ENCODE data around the gene LYRM9. TPM values are rescaled to one million over a fixed set of nuclear protein-coding genes. Genes with fewer than 3 reads are reported as not detected.

LYRM9 gene
- total and polyA plus RNA-seq, 2 of the 8 experiments (the other 6 are each of a cell fraction or from before 2014, with no cell fraction given), result 4.3 to 5.2 TPM

- H3K4ac ChIP-seq (replicated peaks; ENCODE audit: insufficient read length, low read depth, low read length), result no peak overlapping the region
- no peak overlapping the region for H2BK20ac ChIP-seq (ENCODE audit: low read length)
- H3K27me3 ChIP-seq (replicated peaks in 1 of 4; ENCODE audit: control insufficient read depth in 3 of 4, extremely low read depth in 1 of 4, insufficient read depth in 3 of 4, low read length in 3 of 4), result peaks cover 34 to 62% (median 58%) of the 10 kb centered on the region in 4 experiments
- no peak overlapping the region for H4K91ac ChIP-seq (replicated peaks; ENCODE audit: insufficient read length, low read length)
- no peak overlapping the region for H3K4me3 ChIP-seq (ENCODE audit: extremely low read depth in 1 of 4, insufficient read depth in 2 of 4, low read depth in 3 of 4, low read length in 4 of 4)
- no peaks in the 10 kb centered on the region for H3K79me2 ChIP-seq (ENCODE audit: control insufficient read depth in 1 of 2, insufficient read depth in 2 of 2, low read length in 2 of 2)
- H3K18ac ChIP-seq (ENCODE audit: extremely low read depth, low read length), result no peak overlapping the region
- no peak overlapping the region for H4K5ac ChIP-seq (ENCODE audit: insufficient read length, low read depth, low read length)
- no peak overlapping the region for H2BK120ac ChIP-seq (replicated peaks; ENCODE audit: low read depth, low read length)
- 62% methylated on average over 1 of the region's 1 CpG; no CpG with 5 or more reads in 1 of the 2 experiments for WGBS, 2 experiments (ENCODE audit: extremely low coverage in 1 of 2, insufficient coverage in 1 of 2, insufficient read length in 1 of 2, insufficient replicate concordance in 2 of 2, low coverage in 1 of 2, low lambda C conversion rate in 2 of 2, missing lambda C conversion rate in 1 of 2)
- no peak overlapping the region for H2AFZ ChIP-seq (ENCODE audit: low read length)
- no peaks in the 10 kb centered on the region for H3K9me3 ChIP-seq (ENCODE audit: insufficient read depth in 2 of 2, low read depth in 1 of 2, low read length in 1 of 2)
- DNase-seq (ENCODE audit: low read depth in 1 of 2, low spot score in 2 of 2), result no peak
- H3K9ac ChIP-seq (replicated peaks in 1 of 4; ENCODE audit: extremely low read depth in 1 of 4, low read depth in 3 of 4, low read length in 3 of 4), result no peak overlapping the region
- H2BK15ac ChIP-seq (ENCODE audit: low read length), result no peak overlapping the region
- POLR2A ChIA-PET (ENCODE audit: partially characterized antibody), result no interaction called here
- FAIRE-seq, result no peak
- H3K79me1 ChIP-seq (ENCODE audit: low read depth, low read length), result no peaks in the 10 kb centered on the region
- H3K14ac ChIP-seq (ENCODE audit: insufficient read length), result no peak overlapping the region
- H3K27ac ChIP-seq (ENCODE audit: low read depth, low read length), result no peak overlapping the region
- no peak overlapping the region for H2AK5ac ChIP-seq (ENCODE audit: low read depth, low read length)
- CTCF ChIA-PET (ENCODE audit: partially characterized antibody), result interaction anchor here (0.8 kb wide), 1 partner anchor 794 kb away, joined by 3 read pairs; no protein-coding TSS in a partner anchor
- H2BK5ac ChIP-seq (ENCODE audit: low read depth, low read length), result no peak overlapping the region
- H3K36me3 ChIP-seq (ENCODE audit: control insufficient read depth in 2 of 4, insufficient read depth in 4 of 4, low read length in 3 of 4), result no peaks in the 10 kb centered on the region
- no peaks in the 10 kb centered on the region; the same call in 1 of the 2 replicates for H3K23me2 ChIP-seq (ENCODE audit: low read depth, low read length)
- no peak overlapping the region for H4K8ac ChIP-seq (ENCODE audit: extremely low read depth, insufficient read depth, low read length)
- H3K4me2 ChIP-seq (ENCODE audit: insufficient read depth in 1 of 2, low read depth in 2 of 2, low read length in 2 of 2), result no peak overlapping the region
- no peak overlapping the region for H3K23ac ChIP-seq (ENCODE audit: insufficient read length)
- no peak overlapping the region for H3K56ac ChIP-seq (replicated peaks; ENCODE audit: insufficient read length, low read depth, low read length)
- H3K4me1 ChIP-seq (replicated peaks in 1 of 4; ENCODE audit: control insufficient read depth in 3 of 4, insufficient read depth in 4 of 4, low read length in 3 of 4), result peaks cover 1 to 14% (median 10%) of the 10 kb centered on the region in 4 experiments; a peak in 4 of 7 replicates
- peaks cover 2 to 3% of the 10 kb centered on the region in 2 experiments for H4K20me1 ChIP-seq (replicated peaks in 1 of 2; ENCODE audit: control insufficient read depth in 1 of 2, insufficient read depth in 2 of 2, low read length in 2 of 2)
- no peak overlapping the region for H2BK12ac ChIP-seq (ENCODE audit: low read depth, low read length)
Measured at GRCh38 chr17:27917000-27917399, 23.8 kb upstream of the LYRM9 start.

Data from H1 (cell line).